Measurements from ENCODE around the gene TENM4.

TENM4 gene

GRCh38 chr11:79116600-79116999, 324.2 kb downstream of the TENM4 start:
- Histone ChIP-seq H3K27ac (no peak overlapping the region), H3K4me3 (no peak overlapping the region)
- no peak for DNase-seq (ENCODE audit: low spot score)
- TF ChIP-seq CTCF (IDR thresholded peaks at IDR 0.05), result no peak

GRCh38 chr11:79113054-79113690, 327.7 kb downstream of the TENM4 start:
- DNase-seq (ENCODE audit: low spot score), result no peak
- no peak overlapping the region for H3K4me3 ChIP-seq
- no peak for TF ChIP-seq CTCF (IDR thresholded peaks at IDR 0.05)
- no peak overlapping the region for H3K27ac ChIP-seq

GRCh38 chr11:79110796-79111195, 330.0 kb downstream of the TENM4 start:
- DNase-seq (ENCODE audit: low spot score), result no peak
- no peak for TF ChIP-seq CTCF (IDR thresholded peaks at IDR 0.05)
- Histone ChIP-seq H3K27ac (no peak overlapping the region), H3K4me3 (no peak overlapping the region)

GRCh38 chr11:79110321-79110720, 330.5 kb downstream of the TENM4 start:
- TF ChIP-seq CTCF (IDR thresholded peaks at IDR 0.05), result no peak
- no peak for DNase-seq (ENCODE audit: low spot score)
- H3K4me3 ChIP-seq, result no peak overlapping the region
- no peak overlapping the region for H3K27ac ChIP-seq

- no peak overlapping the region for H3K4me3 ChIP-seq
- no peak for DNase-seq (ENCODE audit: low spot score)
- no peak overlapping the region for H3K27ac ChIP-seq
- no peak for TF ChIP-seq CTCF (IDR thresholded peaks at IDR 0.05)
Observed at GRCh38 chr11:79108851-79109250, 332.0 kb downstream of the TENM4 start.

- no peak for DNase-seq (ENCODE audit: low spot score)
- Histone ChIP-seq H3K27ac (no peak overlapping the region), H3K4me3 (no peak overlapping the region)
- TF ChIP-seq CTCF (IDR thresholded peaks at IDR 0.05), result no peak
Observed at GRCh38 chr11:79102840-79103239, 338.0 kb downstream of the TENM4 start.

GRCh38 chr11:79101656-79102055, 339.2 kb downstream of the TENM4 start:
- DNase-seq (ENCODE audit: low spot score), result no peak
- Histone ChIP-seq H3K27ac (no peak overlapping the region), H3K4me3 (no peak overlapping the region)
- no peak for TF ChIP-seq CTCF (IDR thresholded peaks at IDR 0.05)
